HepG2 (cell line): ENCODE data around the gene POLR2F. TPM values are rescaled to one million over a fixed set of nuclear protein-coding genes. Genes with fewer than 3 reads are reported as not detected.
"Not testable (repeated sequence)": the region's sequence is repeated elsewhere in the genome, so short reads cannot be mapped to it uniquely, and the experiment has no call there.

ENCODE experiments used
- CREM ChIP-seq, 2 experiments: sonication (generic) in 1 of 2; formaldehyde crosslinking in 1 of 2; IDR thresholded peaks; 2 replicates each; pipeline versions ENCODE4 v1.4.0 to v1.6.1; 2016 to 2020; ENCODE audit warnings: antibody characterized with exemption in 1 of 2, mild to moderate bottlenecking in 1 of 2, missing genetic modification reagents in 1 of 2
- EP300 ChIP-seq, 3 experiments: sonication (generic) in 1 of 3; formaldehyde crosslinking in 1 of 3; IDR thresholded peaks; 2 replicates each; pipeline versions ENCODE4 v1.5.1 to v1.6.1; 2011 to 2020; ENCODE audit warnings: low read depth in 2 of 3, low read length in 2 of 3, borderline replicate concordance in 1 of 3, improper control_type of control experiment in 1 of 3, mild to moderate bottlenecking in 1 of 3, missing genetic modification reagents in 1 of 3, moderate library complexity in 1 of 3
- GABPA ChIP-seq, 2 experiments: IDR thresholded peaks; 2 replicates each; pipeline ENCODE4 v1.6.1; 2011 to 2016; ENCODE audit warnings: low read depth in 2 of 2, low read length in 1 of 2, missing biosample characterization in 1 of 2, missing genetic modification characterization in 1 of 2
- GFI1 ChIP-seq: sonication (generic); formaldehyde crosslinking; IDR thresholded peaks from 2 replicates; pipeline ENCODE4 v1.5.0; 2020; ENCODE audit warnings: missing genetic modification reagents, mild to moderate bottlenecking, borderline replicate concordance
- LCORL ChIP-seq, 2 experiments: fragments of 450-650 bp in 1 of 2; sonication (generic) in 1 of 2; formaldehyde crosslinking in 1 of 2; IDR thresholded peaks; 2 replicates each; pipeline versions ENCODE4 v1.5.0 to v1.6.1; 2017 to 2020; ENCODE audit warnings: antibody characterized with exemption in 1 of 2, missing genetic modification reagents in 1 of 2
- NR2F1 ChIP-seq, 2 experiments: fragments of 450-650 bp in 1 of 2; formaldehyde crosslinking in 1 of 2; IDR thresholded peaks; 2 replicates each; pipeline versions ENCODE4 v1.5.0 to v1.6.1; 2016 to 2020; ENCODE audit warnings: mild to moderate bottlenecking in 1 of 2, missing compliant biosample characterization in 1 of 2, missing genetic modification reagents in 1 of 2, moderate library complexity in 1 of 2
- RXRB ChIP-seq: IDR thresholded peaks from 2 replicates; pipeline ENCODE4 v1.6.1; 2016; ENCODE audit warnings: borderline replicate concordance, missing genetic modification reagents, missing compliant biosample characterization
- SAP130 ChIP-seq: IDR thresholded peaks from 2 replicates; pipeline ENCODE4 v1.6.1; 2016; ENCODE audit warnings: low read depth
- polyA plus RNA-seq, 8 experiments: library from polyadenylated mRNA; depleted of rRNA in 3 of 8; stranded (reverse) in 7 of 8; unstranded in 1 of 8; fragments of >200 nt; fragmentation: Illumina TruSeq in 4 of 8; extraction: Trizol in 4 of 8; gene quantifications; 2 replicates each; pipeline versions ENCODE4 v1.2.1 to v1.2.3, GENCODE V29; 2011 to 2016; ENCODE audit warnings: low read depth in 4 of 8, missing spikeins in 1 of 8, mixed read lengths in 1 of 8; ENCODE audit not compliant: insufficient read depth in 1 of 8
- total RNA-seq, 5 experiments: library from RNA; depleted of rRNA; stranded (reverse); fragments of >200 nt; fragmentation: Illumina TruSeq; extraction: Trizol; gene quantifications; 2 replicates each; pipeline ENCODE4 v1.2.3, GENCODE V29; 2016; ENCODE audit warnings: low read depth in 1 of 5
- TF ChIP-seq, protein P1 (sequence below): sonication (generic); formaldehyde crosslinking; IDR thresholded peaks from 2 replicates; pipeline ENCODE4 v1.5.0; 2020; ENCODE audit warnings: mild to moderate bottlenecking, missing genetic modification reagents
- TF ChIP-seq, protein P2 (sequence below): IDR thresholded peaks from 2 replicates; pipeline ENCODE4 v1.4.0; 2020; ENCODE audit warnings: mild to moderate bottlenecking, missing genetic modification reagents
- TF ChIP-seq, protein P3 (sequence below): IDR thresholded peaks from 2 replicates; pipeline ENCODE4 v1.6.1; 2016; ENCODE audit warnings: mild to moderate bottlenecking
- TF ChIP-seq, protein P4 (sequence below): sonication (generic); formaldehyde crosslinking; IDR thresholded peaks from 2 replicates; pipeline ENCODE4 v1.9.0; 2022; ENCODE audit warnings: low read depth, missing genetic modification reagents
- TF ChIP-seq, protein P5 (sequence below): sonication (generic); formaldehyde crosslinking; IDR thresholded peaks from 2 replicates; pipeline ENCODE4 v1.4.0; 2020; ENCODE audit warnings: missing genetic modification reagents

The POLR2F gene
- total and polyA plus RNA-seq, 2 of the 13 experiments (the other 11 are each of a cell fraction or from before 2014, with no cell fraction given) = 135 to 158 TPM

DNA sequence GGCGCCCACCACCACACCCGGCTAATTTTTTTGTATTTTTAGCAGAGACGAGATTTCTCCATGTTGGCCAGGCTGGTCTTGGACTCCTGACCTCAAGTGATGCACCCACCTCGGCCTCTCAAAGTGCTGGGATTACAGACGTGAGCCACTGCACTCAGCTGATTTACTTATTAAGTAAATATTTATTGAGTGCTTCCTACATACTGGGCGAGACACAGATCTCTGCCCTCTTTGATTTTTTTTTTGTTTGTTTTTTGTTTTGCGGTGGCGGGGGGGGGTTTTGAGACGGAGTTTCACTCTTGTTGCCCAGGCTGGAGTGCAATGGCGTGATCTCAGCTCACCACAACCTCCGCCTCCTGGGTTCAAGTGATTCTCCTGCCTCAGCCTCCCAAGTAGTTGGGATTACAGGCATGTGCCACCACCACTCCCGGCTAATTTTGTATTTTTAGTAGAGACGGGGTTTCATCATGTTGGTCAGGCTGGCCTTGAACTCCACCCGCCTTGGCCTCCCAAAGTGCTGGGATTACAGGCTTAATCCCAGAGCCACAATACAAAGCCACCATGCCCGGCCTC, 2.4 kb downstream of the POLR2F start (continued):
- TF ChIP-seq, protein P1, sequence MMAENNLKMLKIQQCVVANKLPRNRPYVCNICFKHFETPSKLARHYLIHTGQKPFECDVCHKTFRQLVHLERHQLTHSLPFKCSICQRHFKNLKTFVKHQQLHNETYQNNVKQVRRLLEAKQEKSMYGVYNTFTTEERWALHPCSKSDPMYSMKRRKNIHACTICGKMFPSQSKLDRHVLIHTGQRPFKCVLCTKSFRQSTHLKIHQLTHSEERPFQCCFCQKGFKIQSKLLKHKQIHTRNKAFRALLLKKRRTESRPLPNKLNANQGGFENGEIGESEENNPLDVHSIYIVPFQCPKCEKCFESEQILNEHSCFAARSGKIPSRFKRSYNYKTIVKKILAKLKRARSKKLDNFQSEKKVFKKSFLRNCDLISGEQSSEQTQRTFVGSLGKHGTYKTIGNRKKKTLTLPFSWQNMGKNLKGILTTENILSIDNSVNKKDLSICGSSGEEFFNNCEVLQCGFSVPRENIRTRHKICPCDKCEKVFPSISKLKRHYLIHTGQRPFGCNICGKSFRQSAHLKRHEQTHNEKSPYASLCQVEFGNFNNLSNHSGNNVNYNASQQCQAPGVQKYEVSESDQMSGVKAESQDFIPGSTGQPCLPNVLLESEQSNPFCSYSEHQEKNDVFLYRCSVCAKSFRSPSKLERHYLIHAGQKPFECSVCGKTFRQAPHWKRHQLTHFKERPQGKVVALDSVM (CRISPR knock-in tag) = peak; percentile 91
- TF ChIP-seq RXRB (CRISPR knock-in tag) (peak; percentile 11; the same call in 1 of the 2 replicates), SAP130 (CRISPR knock-in tag) (peak; percentile 65), GFI1 (CRISPR knock-in tag) (peak; percentile 52; the same call in 1 of the 2 replicates), LCORL (CRISPR knock-in tag; IDR thresholded peaks at IDR 0.05) (peak; percentile 48; the same call in 1 of the 2 replicates), EP300 (IDR thresholded peaks at IDR 0.05; ENCODE audit: low read depth in 2 of 2, low read length in 2 of 2) (peak in 1 of 2 experiments; percentile 45; a peak in 1 of 4 replicates), NR2F1 (CRISPR knock-in tag; IDR thresholded peaks at IDR 0.05) (peak in 1 of 2 experiments; percentile 41; a peak in 1 of 4 replicates), CREM (IDR thresholded peaks at IDR 0.05) (peak; percentile 46; the same call in 1 of the 2 replicates), GABPA (CRISPR knock-in tag; IDR thresholded peaks at IDR 0.05; ENCODE audit: low read depth) (peak; percentile 42; the same call in 1 of the 2 replicates)
- TF ChIP-seq, protein P2, sequence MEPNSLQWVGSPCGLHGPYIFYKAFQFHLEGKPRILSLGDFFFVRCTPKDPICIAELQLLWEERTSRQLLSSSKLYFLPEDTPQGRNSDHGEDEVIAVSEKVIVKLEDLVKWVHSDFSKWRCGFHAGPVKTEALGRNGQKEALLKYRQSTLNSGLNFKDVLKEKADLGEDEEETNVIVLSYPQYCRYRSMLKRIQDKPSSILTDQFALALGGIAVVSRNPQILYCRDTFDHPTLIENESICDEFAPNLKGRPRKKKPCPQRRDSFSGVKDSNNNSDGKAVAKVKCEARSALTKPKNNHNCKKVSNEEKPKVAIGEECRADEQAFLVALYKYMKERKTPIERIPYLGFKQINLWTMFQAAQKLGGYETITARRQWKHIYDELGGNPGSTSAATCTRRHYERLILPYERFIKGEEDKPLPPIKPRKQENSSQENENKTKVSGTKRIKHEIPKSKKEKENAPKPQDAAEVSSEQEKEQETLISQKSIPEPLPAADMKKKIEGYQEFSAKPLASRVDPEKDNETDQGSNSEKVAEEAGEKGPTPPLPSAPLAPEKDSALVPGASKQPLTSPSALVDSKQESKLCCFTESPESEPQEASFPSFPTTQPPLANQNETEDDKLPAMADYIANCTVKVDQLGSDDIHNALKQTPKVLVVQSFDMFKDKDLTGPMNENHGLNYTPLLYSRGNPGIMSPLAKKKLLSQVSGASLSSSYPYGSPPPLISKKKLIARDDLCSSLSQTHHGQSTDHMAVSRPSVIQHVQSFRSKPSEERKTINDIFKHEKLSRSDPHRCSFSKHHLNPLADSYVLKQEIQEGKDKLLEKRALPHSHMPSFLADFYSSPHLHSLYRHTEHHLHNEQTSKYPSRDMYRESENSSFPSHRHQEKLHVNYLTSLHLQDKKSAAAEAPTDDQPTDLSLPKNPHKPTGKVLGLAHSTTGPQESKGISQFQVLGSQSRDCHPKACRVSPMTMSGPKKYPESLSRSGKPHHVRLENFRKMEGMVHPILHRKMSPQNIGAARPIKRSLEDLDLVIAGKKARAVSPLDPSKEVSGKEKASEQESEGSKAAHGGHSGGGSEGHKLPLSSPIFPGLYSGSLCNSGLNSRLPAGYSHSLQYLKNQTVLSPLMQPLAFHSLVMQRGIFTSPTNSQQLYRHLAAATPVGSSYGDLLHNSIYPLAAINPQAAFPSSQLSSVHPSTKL (CRISPR knock-in tag) = peak; percentile 3; the same call in 1 of the 2 replicates
- TF ChIP-seq, protein P3, sequence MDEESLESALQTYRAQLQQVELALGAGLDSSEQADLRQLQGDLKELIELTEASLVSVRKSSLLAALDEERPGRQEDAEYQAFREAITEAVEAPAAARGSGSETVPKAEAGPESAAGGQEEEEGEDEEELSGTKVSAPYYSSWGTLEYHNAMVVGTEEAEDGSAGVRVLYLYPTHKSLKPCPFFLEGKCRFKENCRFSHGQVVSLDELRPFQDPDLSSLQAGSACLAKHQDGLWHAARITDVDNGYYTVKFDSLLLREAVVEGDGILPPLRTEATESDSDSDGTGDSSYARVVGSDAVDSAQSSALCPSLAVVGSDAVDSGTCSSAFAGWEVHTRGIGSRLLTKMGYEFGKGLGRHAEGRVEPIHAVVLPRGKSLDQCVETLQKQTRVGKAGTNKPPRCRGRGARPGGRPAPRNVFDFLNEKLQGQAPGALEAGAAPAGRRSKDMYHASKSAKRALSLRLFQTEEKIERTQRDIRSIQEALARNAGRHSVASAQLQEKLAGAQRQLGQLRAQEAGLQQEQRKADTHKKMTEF (CRISPR knock-in tag) = peak; percentile 28; the same call in 1 of the 2 replicates
- TF ChIP-seq LCORL (IDR thresholded peaks at IDR 0.05); EP300 (CRISPR knock-in tag; IDR thresholded peaks at IDR 0.05; ENCODE audit: borderline replicate concordance); CREM (CRISPR knock-in tag; IDR thresholded peaks at IDR 0.05); GABPA (IDR thresholded peaks at IDR 0.05; ENCODE audit: low read depth, low read length): not testable (repeated sequence)
- TF ChIP-seq, protein P4, sequence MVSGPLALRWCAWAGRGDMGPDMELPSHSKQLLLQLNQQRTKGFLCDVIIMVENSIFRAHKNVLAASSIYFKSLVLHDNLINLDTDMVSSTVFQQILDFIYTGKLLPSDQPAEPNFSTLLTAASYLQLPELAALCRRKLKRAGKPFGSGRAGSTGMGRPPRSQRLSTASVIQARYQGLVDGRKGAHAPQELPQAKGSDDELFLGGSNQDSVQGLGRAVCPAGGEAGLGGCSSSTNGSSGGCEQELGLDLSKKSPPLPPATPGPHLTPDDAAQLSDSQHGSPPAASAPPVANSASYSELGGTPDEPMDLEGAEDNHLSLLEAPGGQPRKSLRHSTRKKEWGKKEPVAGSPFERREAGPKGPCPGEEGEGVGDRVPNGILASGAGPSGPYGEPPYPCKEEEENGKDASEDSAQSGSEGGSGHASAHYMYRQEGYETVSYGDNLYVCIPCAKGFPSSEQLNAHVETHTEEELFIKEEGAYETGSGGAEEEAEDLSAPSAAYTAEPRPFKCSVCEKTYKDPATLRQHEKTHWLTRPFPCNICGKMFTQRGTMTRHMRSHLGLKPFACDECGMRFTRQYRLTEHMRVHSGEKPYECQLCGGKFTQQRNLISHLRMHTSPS (CRISPR knock-in tag) = 0 out of 2 replicates have a peak, but pooled peaks have one; percentile 24
- TF ChIP-seq, protein P5, sequence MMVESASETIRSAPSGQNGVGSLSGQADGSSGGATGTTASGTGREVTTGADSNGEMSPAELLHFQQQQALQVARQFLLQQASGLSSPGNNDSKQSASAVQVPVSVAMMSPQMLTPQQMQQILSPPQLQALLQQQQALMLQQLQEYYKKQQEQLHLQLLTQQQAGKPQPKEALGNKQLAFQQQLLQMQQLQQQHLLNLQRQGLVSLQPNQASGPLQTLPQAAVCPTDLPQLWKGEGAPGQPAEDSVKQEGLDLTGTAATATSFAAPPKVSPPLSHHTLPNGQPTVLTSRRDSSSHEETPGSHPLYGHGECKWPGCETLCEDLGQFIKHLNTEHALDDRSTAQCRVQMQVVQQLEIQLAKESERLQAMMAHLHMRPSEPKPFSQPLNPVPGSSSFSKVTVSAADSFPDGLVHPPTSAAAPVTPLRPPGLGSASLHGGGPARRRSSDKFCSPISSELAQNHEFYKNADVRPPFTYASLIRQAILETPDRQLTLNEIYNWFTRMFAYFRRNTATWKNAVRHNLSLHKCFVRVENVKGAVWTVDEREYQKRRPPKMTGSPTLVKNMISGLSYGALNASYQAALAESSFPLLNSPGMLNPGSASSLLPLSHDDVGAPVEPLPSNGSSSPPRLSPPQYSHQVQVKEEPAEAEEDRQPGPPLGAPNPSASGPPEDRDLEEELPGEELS (CRISPR knock-in tag) = peak; percentile 75
